HG03280 (cell line): ENCODE measurements around the gene FRMPD4.
"Not testable (repeated sequence)": the region's sequence is repeated elsewhere in the genome, so short reads cannot be mapped to it uniquely, and the experiment has no call there.

ENCODE experiments used
- ATAC-seq: cut with Tn5 transposase; IDR thresholded peaks from one replicate; pipeline ENCODE4 v1.9.1; 2021; ENCODE audit warnings: mild to moderate bottlenecking, moderate library complexity; ENCODE audit not compliant: unreplicated experiment

The FRMPD4 gene

DNA sequence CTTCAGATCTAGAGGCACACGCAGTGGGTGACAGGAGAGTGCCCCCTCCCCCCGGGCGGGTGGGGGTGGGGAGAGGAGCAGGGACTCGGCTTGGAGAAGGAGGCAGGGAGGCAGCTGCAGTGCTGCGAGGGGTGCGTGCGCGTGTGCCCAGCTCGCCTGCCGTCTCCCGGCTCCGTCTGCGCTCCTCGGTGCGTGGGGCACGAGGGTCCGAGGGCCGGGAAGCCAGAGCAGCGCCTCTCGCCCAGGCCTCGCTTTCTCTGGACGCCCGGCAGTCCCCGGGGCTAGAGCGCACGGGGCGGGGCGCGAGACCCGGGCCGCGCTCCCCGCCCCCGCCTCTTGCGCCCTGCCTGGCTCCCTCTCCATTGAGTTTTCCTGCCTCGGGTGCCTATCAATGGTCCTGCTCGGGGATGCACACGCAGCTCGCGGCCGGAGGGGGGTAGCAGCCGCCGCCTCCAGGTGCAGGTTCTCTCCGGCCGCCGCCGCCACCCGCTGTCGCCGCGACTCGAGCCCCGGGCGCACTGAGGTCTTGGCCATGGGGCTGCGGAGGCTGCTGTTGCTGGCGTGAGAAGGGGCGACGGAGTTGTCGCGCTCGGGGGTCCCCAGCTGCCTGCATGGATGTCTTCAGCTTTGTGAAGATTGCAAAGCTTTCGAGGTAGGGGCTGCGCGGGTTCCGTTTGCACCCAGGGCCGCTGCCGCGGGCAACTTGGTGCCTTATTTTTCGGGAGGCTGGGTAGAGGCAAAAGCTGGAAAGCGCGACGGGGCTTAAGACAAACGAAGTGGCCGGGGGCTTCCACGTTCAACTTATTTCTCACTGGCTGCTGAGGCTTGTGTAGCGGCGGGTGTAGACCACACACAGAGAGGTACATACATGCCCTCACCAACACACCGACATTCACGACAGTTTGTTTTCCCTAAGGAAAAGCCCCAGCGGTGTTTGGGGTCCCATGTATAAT, at the start of gene FRMPD4:
TSS of gene FRMPD4 (plus strand) at position 113 of the 953 bp plus-strand sequence. CDS start at position 612, 499 bp downstream.
- ATAC-seq: no peak

DNA sequence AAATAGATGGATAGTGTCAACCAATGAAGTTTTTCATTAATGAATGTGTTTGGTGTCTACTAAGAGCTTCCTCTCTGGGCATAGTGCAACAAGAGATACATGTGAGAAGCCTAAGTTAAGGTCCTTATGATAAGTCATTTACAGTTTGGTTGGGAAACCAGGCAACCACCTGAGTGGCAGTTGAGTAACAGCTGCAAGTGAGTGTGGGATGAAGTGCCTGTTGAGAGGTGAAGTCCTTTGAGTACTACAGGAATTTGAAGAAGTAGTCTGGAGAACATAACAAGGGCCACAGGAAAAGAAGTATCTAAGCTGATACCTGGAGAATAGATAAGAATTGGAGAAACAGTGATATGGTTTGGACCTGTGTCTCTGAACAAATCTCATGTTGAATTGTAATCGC, 48.5 kb upstream of the FRMPD4 start:
- no peak for ATAC-seq

DNA sequence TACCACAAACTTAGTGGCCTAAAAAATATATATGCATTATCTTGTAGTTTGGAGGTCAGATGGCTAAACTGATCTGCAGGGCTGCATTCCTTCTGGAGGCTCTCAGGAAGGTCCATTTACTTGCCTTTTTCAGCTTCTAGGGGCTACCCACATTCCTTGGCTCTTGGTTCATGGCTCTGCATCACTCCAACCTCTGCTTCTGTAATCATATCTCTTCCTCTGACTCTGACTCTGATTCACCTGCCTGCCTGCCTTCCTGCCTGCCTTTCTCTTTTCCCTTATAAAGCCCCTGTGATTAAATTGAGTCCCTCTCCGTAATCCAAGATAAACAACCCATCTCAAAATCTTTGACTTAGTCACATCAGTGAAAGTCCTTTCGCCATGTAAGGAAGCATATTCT, 25.0 kb upstream of the FRMPD4 start:
- ATAC-seq: no peak

DNA sequence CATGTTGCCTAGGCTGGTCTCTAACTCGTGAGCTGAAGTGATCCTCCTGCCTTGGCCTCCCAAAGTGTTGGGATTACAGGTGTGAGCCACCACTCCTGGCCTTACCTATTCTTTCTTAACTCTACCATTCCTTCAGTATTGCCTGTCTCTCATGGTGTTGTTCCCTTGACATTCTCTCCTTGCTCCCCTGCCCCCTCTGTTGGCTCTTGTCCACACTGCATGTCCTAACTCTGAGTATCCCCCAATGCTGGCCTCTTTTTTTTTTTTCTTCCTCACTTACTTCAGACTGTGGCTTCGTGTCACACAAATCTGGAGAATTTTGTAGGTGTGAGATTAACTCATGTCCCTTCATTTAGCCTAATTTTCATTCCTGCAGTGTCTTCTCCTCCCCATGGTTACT, 22.9 kb upstream of the FRMPD4 start:
- ATAC-seq: no peak

DNA sequence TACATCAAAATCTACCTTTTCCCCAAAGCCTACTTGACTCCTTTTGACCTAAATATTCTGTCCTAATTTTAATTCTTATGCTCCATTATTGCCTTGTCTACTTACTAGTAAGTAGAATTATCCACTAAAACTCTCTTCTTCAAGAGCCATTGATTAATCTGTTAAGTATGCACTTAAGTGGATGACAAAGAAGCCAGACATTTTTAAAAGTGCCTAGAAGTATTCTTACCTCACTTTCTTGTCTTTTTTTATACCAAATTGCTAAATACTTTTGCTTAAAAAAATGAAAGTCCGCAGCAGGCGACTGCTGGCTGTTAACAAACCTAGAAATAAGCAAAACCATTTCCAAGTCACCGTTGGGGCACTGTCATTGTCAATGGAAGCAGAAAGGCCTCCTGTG, 20.1 kb upstream of the FRMPD4 start:
- no peak for ATAC-seq

DNA sequence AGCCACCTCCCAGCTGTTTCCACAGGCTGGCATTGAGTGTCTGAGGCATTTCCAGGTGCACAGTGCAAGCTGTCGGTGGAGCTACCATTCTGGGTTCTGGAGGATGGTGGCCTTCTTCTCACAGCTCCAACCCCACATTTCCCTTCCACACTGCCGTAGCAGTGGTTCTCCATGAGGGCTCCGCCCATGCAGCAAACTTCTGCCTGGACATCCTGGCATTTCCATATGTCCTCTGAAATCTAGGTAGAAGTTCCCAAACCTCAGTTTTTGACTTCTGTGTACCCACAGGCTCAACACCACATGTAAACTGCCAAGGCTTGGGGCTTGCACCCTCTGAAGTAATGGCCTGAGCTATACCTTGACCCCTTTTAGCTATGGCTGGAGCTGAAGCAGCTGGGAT, 10.3 kb upstream of the FRMPD4 start:
- no peak for ATAC-seq

DNA sequence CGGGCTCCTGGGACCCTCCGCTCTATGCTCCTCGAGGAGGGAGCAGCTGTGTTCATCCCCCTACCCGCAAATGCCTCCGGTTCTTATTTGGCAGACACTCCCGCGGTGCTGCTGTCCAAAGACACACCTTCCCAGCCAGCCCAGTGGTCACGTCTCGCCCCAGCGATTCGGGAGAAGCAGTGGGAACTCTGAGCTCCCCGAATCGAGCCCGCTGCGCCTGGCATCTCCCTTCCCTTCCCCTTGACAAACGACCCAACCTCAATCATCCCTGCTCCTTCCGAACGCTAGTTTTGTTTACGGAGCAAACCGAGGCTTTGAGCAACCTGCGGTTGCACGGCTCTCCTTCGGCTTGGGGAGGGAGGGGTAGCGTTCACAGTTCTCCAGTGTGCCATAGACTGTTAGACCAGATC, 317 bp upstream of the FRMPD4 start:
- no peak for ATAC-seq

DNA sequence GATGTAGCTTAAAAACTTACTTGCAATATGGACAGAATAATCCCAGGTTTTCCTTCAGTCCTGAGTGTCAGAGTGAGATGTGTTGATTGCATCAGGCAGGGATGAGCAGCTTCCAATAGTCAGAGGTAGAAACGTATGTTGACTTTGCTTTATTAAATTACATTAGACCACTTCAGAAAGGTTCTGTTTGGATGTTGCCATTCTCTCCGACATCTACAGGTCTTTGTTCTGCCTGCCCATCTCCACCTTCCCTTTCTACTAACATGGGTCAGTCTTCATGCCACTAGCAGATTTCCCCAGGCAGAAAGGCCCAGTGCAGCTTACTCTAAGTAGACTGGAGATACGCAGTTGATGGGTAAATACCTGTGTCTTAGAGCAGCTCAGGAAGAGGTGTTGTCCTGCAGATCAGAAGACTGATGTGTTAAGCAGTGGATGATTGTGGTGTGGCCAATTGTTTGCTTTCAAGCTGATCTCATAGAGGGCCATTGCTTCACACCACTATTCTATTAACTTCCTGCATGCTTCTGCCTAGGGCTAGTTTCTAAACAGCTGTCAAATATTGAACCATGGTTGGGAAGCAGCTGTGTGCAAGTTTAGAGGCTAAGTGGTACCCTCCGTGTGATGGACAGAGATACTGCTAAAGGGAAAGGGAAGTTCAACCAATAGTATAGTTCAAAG, 1.8 kb downstream of the FRMPD4 start:
- no peak for ATAC-seq

DNA sequence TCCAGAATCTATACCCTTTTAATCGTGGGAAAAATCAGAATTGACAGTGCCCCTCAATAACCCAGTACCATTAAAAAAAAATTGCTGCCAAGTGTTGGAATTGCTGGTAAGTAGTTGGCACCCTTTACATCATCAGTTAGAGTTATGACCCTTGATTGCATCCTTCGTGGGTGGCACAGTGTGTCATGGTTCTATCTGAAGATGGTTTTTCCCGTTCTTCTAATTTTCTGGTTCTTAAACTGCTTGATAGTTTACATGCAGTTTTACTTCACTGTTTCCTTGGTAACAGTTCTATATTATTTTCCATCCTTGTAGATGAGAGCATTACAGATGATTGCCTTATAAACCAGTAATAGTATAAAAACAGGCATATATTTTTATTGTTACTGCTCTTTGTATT, 3.2 kb downstream of the FRMPD4 start:
- ATAC-seq: no peak

DNA sequence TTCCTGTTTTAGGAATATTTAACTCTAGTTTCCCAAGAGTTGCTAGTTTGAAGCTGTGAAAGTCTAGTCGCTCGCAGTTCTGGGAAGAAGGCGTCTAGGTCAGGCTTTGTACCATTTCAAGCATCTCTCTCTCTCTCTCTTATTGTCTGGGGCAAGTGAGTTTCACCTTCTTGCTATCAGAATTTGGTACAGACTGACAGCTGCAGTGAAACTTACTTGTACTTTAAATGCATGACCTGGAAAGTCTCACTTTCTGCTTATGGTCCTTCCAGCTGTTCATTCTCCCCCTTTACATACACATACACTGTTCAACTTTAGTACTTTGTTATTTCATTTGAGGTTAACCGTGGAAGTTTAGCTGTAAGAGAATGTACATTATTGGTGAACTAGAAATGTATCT, 4.4 kb downstream of the FRMPD4 start:
- ATAC-seq: no peak

DNA sequence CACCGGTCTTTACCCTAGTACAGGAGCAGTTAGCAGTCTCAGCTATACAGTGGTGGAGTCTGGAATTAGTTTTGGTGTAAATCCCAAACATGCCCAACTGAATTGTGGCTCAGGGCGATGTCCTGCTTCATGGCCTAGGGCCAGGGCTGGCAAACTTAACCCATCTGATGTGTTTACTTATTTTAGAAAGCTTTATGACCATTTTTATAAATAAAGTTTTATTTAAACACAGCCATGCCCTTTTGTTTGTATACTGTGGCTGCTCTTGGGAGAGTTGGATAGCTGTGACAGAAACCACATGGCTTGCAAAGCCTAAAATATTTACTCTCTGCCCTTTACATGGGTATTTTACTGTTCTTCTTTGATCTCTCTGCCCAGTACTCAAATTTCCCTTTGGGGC, 7.1 kb downstream of the FRMPD4 start:
- ATAC-seq: no peak

DNA sequence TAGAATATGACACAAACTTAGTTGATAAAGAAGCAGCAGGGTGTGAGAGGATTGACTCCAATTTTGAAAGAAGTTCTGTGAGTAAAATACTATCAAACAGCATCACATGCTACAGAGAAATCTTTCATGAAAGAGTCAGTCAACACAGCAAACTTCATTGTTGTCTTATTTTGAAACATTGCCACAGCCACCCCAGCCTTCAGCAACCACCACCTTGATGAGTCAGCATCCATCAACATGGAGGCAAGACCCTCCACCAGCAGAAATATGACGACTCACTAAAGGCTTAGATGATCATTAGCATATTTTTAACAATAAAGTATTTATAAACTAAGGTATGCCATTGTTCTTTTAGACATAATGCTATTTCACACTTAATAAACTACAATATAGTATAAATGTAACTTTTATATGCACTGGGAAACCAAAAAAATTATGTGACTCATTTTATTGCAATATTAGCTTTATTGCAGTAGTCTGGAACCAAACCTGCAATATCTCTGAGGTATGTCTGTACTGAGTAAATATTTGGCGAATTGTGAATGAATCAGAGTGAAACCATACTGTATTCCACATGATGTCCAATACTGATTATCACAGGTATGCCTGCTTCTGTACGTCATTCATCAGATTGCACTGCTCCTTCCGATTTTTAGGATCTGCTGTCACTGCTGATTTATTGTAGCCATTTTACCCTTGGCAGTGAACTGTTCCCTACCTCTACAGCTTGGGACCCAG, 11.6 kb downstream of the FRMPD4 start:
- ATAC-seq: no peak

DNA sequence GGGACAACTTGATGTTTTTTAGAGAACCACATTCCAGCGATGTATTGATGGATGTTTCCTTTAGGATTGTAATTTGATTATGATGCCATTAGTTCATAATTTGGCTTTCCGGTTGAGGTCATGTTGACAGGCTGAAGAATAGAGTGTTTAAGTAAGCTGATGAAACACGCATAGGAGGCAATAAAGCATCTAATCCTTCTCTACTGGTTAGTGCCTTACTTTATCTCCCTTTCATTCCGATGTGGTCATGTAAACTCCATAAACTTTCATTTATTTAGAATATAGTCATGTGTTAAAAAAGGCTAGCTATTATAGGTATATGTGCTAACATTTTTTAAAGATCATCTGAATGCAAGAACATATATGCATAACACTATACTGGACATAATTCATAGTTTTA, 15.0 kb downstream of the FRMPD4 start:
- ATAC-seq: no peak

DNA sequence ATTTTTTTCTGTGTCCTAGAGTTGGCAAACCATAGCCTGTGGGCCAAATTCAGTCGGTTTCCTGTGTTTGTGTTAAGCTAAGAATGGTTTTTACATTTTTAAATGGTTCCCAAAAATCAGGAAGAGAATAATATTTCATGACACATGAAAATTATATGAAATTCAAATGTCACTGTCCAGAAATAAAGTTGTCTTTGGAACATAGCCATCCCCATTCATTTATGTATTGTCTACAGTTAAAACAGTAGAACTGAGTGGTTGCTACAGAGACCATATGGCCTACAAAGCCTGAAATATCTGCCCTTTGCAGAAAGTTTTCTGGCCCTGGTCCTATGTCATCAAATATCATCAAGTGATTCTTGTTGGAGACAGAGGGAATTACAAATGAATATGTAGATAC, 15.5 kb downstream of the FRMPD4 start:
- no peak for ATAC-seq

DNA sequence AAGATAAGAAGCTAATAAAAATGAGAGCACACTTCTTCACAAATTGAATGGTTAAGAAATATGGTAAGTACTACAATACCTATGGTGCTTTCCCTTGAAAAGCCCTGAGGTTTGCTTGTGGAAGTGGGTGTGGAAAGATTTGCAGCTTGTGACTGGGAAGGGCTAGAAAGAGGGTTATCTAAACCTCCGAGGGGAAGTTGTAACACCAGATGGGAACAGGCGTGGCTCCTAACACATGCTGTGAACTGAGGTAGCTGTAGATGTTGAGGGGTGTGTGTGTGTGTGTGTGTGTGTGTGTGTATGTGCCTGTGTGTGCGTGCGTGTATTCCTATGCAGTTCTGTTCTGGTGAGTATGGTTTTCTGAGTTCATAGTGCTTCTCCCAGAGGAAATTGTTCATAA, 21.5 kb downstream of the FRMPD4 start:
- ATAC-seq: no peak

DNA sequence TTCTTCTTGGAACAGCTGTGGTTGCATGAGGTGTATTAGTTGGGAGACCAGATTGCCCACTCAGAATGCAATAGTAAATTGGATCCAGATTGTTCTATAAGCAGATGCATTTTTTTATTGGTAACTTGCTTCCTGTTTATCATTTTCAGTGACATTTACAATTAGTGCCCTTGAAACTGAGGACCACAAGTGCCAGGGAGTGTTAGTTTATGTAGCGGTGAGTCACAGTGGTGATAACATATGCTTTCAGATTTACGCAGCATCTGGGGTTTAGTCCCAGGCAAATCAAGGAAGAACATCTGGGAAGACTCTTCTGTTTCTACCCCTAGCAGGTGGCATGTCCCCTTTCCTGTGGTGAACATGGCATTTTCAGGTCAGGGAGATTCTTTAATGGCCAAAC, 24.1 kb downstream of the FRMPD4 start:
- ATAC-seq: no peak

DNA sequence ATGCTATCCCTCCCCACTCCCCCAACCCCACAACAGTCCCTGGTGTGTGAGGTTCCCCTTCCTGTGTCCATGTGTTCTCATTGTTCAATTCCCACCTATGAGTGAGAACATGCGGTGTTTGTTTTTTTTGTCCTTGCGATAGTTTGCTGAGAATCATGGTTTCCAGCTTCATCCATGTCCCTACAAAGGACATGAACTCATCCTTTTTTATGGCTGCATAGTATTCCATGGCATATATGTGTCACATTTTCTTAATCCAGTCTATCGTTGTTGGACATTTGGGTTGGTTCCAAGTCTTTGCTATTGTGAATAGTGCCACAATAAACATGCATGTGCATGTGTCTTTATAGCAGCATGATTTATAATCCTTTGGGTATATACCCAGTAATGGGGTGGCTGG, 25.9 kb downstream of the FRMPD4 start:
- not testable (repeated sequence) for ATAC-seq

DNA sequence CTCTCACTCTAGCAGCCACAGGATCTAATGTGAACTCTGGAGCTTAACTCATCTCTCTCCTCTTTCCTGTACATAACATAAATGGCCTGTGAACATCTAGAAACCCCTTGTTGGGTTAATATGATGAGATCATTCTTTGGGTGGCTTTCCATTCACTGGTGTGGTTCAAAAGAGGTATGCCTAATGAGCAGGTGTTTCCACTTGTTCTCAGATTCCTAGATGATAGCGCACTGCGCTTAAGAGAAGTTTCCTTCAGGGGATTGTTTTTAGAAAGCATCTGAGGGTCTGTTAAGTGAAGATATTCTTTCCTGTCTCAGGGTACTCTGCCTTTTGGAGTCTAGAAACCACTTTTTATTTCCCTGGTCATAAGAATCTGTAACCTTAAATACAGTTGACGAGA, 32.5 kb downstream of the FRMPD4 start:
- ATAC-seq: no peak

DNA sequence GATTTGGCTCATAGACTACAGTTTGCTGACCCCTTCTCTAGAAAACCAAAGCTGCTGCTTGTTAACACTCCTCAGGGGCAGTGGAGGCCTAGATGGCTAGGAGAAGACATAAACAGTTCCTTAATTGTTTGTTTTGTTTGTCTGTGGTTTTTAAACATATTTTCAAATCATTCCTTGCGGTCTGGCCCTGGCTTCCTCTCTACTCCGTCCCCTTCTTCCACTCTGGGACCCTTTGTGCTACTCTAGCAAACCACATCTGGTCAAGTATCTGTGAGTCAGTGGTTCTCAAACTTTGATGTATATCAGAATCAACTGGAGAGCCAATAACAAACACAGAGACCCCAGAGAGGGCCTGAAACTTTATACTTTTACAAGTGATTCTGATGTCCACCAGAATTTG, 36.1 kb downstream of the FRMPD4 start:
- no peak for ATAC-seq

DNA sequence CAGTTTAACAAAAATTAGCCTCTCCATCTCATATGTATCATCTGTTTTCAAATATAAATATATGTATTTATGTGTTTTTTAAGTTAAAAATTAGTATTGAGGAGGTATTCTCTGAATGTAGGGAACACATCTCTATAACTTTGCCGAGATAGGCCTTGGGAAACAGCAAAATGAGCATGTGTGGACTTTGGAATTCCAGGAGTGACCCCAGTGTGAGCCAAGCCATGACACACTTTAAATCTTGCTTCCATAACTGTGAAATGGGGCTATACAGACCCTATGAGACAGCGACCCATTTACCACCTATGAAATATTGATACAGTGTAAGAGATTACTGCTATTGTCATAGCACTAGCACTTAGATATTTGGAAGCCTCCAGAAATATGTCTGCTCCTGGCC, 58.8 kb downstream of the FRMPD4 start:
- no peak for ATAC-seq

DNA sequence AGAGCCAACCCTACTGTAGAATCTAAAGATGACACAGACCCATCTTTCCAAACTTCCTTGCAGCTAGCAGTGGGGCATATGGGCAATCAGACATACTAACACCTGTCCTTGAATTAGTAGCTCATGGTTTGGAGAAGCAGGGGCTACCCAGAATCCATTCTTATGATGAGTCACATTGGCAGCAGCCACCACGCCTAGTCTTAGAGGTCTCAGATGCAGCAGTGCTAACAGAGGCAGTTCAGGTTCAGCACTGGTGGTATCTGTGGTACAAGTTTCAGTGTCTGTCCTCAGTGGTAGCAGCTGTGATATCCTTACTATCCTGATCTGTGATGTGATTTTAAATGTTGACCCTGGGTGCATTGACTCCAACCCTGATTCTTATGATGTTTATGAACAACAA, 68.1 kb downstream of the FRMPD4 start:
- no peak for ATAC-seq
